Left renal cortex interstitium (tissue), 4 donors: ENCODE measurements around the gene STON2. TPM values are rescaled to one million over a fixed set of nuclear protein-coding genes. Genes with fewer than 3 reads are reported as not detected.

Source experiments
- DNase-seq, 4 donors: peaks; one replicate each; pipeline ENCODE4 v3.0.0-alpha.2; 2013; ENCODE audit warnings: low read depth in 4 of 4, low spot score in 2 of 4, missing footprints in 1 of 4
- polyA plus RNA-seq, 4 donors: library from polyadenylated mRNA; unstranded; fragments of 120-200 nt; gene quantifications; one replicate each; pipeline ENCODE4 v1.2.1, GENCODE V29; 2013; ENCODE audit not compliant: insufficient read length in 4 of 4

The STON2 gene
- polyA plus RNA-seq, 4 donors = 33.3 to 63.4 (median 42.2) TPM

DNA sequence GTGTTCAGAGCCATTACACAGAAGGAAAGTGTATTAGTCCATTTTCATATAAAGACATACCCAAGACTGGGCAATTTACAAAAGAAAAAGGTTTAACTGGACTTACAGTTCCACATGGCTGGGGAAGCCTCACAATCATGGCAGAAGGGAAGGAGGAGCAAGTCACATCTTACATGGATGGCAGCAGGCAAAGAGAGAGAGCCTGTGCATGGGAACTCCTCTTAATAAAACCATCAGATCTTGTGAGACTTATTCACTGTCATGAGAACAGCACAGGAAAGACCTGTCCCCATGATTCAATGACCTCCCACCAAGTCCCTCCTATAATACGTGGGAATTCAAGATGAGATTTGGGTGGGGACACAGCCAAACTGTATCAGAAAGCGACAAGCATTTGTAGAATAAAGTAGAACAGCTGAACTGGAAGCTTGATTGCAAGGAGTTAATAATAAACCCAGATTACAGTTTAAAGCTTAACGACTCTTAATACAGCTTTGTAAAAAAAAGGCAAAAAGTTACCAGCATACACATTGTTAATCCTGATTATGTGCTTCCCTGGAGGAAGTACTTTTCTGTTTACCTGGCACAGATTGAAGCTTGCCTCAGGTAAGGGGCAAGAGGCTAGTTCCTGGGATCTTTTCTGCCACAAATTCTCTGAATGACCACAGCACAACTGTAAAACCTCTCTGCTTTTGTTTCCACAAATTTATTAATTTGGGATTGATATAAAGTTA is 18.1 kb upstream of the STON2 start:
- DNase-seq = no peak

DNA sequence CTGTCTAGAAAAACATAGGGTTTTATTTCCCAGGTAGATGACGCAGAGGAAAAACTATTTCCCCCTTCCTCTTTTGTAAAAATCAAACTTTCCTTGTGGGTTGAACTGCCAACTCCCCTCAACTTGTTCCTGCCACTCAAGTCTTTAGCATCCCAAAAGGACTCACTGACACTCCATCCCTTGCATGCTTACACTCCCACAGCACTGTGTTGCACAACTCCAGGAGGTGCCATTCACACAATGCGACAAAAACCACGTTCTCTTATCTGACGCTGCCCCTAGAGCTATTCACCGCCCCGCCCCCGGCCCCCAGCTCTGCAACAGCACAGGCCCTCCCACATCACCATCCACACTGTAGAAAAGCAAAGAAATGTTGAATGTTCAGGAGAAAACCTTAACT is 16.9 kb upstream of the STON2 start:
- no peak for DNase-seq

DNA sequence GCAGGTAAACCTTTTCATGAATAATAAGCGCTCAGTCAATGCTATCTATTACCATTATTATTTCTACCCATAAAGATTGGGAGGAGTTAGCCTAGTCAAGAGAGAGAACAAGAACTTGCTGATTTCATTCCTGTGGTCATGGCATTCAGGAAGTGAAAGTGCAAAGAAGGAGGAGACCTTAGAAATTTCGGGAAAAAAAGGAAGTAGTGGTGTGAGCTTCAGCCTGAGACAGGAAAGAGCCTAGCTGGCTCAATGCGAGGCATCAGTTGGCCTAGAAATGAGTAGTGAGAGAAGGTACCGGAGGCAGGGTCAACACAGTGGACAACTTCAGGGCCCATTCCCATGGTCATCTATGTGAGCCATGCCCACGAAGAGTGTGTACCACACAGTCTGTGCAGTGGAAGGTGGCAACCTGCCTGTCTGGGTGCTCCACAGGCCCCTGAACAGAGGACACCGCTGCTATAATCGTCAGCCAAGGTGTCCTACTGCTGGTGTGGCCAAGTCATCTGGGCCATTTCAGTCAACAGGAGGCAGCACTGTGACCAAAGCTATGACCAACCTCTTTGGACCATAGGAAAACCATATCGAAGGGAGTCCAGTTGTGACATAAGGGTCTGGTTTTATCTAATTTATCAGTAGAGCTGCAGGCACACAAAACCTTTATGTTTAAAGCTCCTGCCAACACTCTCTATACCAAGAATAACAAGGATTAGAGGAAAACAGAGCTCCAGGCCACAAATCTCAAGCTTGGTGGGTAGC is 16.2 kb upstream of the STON2 start:
- no peak for DNase-seq

DNA sequence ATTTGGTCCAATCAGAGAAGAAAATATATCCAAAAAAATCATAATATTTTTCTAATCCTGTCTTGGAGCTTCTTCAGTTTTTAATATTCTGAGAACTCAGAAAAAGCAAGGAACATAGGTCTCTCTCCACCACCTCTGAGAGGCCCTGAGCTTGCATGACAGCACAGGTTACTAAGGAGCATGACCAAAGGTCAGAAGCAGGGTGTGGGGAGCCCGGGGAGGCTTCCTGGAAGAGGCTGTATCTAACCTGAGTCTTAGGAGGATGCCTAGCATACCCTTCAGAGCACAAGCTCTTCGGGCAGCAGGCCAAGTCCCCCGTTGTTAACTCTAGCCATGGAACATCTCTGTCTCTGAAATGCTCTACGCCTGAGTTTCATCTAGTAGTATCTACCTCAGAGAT is 15.7 kb upstream of the STON2 start:
- no peak for DNase-seq

DNA sequence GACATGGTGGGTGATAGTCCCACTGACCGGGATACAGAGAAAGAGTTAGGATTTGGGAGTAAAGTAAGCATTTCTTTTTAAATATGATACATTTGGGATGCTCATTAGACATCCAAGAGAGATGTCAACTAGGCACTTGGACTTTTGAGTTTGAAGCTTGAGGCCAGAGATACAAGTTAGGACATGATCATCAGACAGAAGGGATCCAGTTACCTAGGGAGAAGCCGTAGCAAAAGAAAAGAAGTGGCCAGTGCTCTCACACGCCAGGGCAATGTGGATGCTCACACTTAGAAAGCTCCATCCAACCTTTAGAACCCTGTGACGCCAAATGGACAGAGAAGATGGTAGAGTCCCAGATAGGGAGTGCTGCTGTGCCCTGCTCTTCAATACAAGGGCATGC is 14.0 kb upstream of the STON2 start:
- DNase-seq = no peak

DNA sequence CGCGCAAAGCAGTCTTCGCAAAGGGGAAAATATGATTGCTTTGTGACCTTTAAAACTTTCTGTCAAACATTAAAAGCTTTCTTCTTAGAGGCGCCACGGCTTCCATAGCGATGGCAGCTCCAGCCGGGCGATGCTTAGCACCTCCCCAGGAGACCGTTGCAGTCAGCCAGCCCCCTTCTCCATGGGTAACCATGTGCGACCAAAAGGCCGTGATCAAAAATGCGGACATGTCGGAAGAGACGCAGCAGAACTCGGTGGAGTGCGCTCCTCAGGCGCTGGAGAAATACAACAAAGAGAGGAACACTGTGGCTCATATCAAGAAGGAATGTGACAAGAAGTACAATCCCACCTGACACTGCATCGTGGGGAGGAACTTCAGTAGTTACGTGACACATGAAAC is 12.7 kb upstream of the STON2 start:
- DNase-seq = no peak

DNA sequence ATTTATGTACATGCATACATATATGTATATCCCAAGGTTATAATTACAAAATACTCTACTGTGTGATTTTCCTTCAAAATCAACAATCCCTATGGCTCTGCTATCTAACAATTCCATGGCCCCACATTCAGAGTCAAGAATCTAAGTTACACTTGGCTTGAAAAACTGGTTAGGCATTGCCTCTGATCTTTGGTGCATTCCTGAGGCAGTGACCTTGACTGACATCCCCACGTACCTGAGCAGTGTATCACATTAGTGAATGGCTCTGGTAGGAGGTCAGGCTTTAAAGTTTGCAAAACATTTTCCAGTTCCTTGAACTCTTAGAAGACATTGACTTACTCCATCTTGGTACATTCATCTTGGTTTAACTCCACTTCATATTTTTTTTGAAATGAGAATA is 8.5 kb upstream of the STON2 start:
- no peak for DNase-seq

DNA sequence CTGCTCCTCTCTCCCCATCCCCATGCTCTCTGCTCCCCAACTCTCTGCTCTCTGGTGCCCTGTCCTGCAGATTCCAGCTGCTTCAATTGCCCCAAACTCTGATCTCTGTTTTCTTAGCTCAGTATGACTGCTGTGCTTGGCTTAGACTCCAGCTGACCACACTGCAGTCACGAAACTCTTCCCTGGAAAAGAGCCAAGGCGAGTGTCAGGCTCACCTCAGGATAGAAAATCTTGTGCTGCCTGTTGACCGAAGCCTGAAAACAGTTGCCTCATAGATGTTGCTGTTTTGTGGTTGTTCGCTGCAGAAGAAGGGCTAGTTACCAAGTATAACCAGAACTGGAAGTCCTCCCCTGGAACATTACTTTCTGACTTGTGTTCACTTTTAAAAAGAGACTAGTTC is 6.7 kb upstream of the STON2 start:
- no peak for DNase-seq

DNA sequence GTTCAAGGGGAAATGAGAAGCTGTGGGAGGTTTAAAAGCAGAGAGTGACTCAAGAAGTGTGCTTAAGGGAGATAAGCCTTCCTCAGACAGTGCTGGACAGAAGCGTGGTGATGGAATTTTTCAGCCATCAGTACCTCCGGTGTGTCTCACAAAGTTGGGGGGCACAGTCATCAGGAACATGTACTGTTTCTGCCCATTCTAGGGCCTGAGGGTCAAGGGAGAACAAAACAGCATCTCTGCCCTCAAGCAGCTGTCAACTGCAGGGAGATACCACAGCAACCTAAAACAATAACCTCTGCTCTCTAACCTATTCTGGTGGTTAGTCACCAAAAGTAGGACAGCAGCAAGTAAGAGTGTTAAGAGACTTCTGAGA is 2.0 kb upstream of the STON2 start:
- no peak for DNase-seq

DNA sequence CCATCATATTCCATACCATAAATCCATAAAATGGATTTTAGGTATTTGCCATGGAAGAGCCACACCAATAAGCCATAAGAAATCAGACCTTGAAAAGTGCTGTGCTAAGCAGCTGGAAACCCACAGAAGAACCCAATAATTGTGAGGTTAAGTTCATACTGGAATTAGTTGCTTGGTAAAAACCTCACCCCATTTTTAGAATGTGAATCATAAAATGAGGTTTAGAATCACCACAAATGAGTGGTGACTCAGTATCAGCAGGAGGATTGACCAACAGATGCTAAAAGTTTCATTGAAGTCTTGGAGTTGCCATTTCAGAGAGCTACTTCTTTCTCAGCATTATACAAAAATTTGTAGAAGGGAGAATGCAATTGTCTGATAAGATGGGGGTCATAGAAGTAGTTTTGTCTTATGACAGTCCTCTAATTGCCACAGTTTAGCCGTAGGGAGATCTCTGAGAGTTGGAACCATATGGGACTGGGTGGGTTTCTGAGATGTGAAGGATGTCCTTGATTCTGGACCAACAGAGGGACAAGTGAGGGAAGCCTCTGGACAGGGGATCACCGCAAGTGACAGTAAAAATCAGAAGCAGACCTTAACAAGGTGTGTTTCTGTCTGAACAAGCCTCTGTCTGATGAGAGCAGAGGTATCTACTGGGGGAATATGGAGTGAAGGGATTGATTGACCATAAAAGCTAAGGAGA is 1.4 kb upstream of the STON2 start:
- DNase-seq = no peak

DNA sequence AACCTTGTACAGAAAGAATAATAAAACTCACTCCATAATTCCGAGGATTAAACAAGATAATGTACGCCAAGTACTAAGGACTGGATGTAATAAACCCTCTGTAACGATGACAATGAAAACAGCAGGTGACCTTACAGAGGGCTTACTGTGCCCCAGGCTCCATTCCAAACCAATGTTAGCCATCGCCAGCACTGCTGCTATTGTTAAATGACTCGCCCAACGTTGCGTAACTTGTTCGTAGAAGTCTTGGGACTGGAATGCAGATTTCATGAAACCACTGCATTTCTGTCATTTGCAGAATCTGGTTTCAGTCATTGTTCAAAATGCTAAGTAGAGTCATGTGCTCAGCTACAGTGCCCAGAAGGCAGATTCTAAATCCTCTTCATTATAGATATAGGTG is 728 bp upstream of the STON2 start:
- DNase-seq = no peak

DNA sequence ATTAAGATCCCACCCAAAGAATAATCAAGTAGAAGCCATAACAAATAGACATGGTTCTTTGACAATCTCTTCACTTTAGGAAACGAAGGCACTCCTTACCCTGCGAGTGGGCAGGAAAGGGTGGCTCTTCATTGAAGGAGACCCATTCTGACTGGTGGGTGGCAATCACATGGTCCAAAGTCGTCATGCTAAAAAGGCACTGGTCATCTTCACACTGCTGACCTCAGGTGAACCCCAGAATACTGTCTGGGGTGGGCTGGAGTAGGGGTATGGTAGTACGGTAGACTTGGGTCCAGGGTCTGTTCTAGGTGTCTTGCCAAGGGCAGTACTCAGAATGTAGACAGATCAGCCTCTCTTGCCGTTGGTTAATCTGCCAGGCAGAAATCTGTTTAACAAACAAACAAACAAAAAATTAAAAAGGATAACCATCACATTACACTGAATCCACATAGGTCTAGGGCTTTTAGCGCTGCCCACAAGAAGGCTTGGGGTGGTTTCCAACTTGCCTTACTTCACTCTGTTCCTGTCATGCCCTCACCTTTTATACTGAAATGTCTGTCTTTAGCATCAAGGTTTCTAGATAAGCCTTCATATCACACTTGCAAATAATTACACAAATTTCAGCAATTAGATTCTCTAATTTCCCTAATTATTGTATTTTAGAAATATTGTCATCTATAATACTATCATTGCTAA is 1.8 kb downstream of the STON2 start:
- DNase-seq = no peak

DNA sequence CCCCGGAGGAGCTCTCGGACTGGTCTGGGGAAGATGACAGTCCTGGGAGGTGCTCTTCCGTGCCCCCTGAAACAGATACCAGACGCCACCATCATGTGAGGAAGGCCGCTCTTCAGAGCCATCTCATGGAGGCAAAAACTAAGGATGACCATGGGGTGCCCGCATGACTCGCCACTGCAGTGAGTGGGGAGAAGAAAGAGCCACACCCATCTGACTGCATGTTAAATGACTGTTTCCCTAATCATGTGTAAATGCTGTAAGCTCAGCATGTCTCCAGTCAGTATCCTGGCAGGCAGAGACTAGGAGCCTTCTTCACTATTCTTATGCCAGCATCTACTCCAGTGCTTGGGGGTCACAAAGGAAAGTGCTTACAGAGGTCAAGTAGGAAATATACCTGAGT is 4.0 kb downstream of the STON2 start:
- DNase-seq = no peak

DNA sequence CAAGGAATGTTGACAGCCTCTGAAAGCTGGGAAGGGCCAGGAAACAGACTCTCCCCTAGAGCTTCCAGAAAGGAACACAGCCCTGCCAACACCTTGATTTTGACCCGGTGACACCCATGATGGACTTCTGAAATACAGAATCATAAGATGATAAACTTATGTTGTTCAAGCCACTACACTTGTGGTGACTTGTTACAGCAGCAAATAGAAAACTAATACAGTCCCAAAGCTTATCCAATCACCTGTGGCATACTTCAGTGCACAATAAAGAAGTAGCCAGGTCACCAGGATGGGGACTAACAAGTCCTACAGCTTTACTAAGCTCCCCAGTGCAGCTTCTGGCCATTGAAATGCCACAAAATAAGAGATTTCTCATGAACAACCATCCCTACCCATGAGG is 5.4 kb downstream of the STON2 start:
- DNase-seq = no peak

DNA sequence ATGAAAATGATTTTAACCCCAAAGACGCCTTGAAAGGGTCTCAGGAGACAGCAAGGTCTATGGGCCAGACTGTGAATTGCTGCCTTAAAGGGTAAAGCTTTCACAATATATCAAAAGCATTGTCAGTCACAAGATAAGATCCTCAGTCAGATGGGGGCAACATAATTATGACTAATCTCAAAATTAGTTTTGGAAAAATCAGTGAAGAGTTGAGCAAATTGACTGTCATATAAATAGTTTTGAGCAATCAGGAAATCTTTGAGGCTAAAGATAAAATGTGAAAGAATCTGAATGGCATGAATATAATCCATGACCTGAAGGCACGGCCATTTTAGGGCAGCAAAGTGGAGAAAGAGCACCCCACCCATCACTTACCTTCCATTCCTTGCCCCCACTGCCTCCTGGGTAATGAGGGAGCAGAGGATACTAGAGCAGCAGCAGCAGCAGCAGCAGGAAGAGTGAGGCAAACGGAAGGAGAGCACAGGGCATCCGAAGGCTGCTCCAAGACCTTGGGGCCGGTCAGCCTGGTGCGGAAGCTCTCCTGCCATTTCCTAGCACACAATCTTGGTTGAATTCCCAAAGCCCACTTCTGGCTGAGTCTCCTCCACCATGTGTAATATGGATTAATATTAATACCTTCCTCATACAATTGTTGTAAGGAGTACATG is 7.0 kb downstream of the STON2 start:
- DNase-seq = no peak

DNA sequence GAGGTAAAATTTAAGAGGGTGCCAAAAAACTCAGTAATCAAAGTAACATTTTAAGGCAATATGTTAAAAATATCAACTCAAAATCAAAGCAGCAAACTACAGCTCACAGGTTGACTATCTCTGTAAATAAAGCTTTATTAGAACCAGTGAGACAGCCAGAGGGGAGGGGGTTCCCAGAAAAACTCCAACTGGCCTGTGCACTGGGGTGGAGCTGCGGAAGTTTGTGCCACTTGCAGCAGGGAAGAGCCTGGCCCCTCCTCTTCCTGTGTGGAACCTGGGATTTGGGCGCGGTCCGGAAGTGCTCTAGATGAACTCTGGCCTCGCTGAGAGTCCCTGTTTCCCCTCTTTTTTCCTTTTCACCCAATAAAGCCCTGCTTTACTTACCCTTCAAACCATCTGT is 8.1 kb downstream of the STON2 start:
- no peak for DNase-seq

DNA sequence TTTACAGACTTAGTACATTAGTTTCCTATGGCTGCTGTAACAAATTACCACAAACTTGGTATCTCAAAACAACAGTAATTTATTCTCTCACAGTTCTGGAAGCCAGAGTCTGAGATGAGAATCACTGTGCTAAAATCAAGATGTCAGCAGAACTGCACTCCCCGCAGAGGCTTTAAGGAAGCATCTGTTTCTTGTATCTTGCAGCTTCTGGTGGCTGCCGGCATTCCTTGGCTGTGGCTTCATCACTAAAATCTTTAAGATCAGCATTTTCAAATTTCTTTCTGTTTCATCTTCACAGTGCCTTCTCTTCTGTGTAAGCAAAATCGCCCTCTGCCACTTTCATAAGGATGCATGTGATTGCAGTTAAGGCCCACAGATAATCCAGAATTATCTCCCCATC is 9.4 kb downstream of the STON2 start:
- no peak for DNase-seq

DNA sequence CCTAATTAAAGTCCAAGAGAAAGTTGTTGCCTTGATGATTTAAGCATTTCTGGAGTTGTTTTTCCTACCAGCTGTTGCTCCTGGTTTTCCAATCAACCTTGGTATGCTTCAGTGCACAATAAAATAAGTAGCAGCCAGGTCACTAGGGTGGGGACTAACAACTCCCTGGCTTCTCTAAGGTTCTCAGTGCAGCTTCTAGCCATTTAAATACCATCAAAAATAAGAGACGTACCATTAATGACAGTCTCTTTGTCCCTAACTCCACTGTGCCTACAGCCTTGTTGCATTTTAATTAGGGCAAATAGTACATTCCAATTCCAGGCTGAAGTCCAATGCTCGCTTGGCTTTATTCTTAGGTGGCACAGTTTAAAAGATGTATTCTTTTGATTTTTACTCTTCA is 11.8 kb downstream of the STON2 start:
- DNase-seq = peak in 1 of 4 donors; percentile 44

DNA sequence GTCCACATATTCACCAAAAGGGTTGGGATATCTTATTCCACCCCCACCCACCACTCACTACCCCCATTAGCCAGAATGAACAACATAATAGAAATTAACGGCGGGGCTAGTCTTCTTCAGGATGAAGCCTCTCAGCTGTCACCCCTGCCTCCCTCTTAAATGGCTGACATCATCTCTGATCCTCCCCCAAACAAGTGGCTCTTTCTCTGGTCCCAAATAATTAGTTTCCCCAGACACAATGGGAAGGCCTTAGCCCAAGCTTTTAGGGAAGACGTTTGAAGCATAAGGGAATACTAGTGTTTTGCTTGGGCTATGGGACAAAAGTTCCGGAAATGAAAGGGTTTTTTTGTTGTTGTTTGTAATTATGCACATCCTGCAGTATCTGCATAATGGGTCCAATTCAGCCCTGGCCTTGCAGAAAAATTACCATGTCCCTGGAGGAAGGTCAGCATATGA is 13.8 kb downstream of the STON2 start:
- no peak for DNase-seq

DNA sequence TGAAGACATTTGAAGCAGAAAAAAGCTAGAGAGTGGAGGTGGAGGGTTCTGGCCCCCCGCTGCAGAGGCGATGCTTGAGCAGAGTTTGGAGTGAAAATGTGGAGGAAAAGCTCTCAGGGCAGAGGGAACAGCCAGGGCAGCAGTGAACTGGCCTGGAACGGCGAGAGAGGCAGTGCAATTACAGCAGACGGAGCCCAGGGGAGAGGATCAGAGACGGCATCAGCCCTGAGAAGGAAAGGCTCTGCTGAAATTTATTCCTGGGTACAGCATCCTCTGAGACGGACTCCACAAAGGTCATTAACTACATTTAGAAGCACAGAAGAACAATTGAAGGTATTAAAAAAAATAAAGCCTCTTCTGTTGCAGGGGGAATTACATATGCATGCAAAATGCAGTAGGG is 14.2 kb downstream of the STON2 start:
- DNase-seq = no peak

DNA sequence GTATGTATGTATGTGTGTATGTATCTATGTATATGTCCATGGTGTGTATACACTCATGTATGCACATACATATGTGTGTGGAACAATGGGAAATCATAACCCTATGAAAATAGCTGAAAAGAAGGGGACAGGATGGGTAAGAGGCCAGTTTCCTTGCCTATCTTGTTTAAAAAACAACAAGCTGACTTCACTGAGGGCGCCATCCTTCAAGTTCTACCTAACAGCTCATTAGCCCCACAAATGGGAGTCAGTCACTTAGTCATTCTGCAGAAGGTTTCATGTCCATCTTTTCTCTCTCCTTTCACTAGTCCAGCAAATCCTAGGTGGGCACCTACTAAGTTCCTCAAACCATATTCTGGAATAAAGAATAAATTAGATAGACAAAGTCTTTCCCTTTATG is 14.7 kb downstream of the STON2 start:
- no peak for DNase-seq
